Measurements from ENCODE around the gene TNS3.

Gene TNS3

GRCh38 chr7:47413526-47414341, 168.2 kb downstream of the TNS3 start:
- no peaks in the 10 kb centered on the region for H3K9me3 Mint-ChIP-seq
- no peak for DNase-seq
- no peak for TF ChIP-seq CTCF (IDR thresholded peaks at IDR 0.05)
- no peak overlapping the region for H3K4me3 Mint-ChIP-seq
- peaks cover 14% of the 10 kb centered on the region for H3K4me1 Mint-ChIP-seq
- peaks cover 58% of the 10 kb centered on the region for H3K36me3 Mint-ChIP-seq (ENCODE audit: low read depth)
- peaks cover 5% of the 10 kb centered on the region for H3K27me3 Mint-ChIP-seq (ENCODE audit: low read depth, poor library complexity)
- peak overlapping the region; percentile 88 for H3K27ac Mint-ChIP-seq

- DNase-seq = no peak
- peaks cover 7% of the 10 kb centered on the region for H3K27me3 Mint-ChIP-seq (ENCODE audit: low read depth, poor library complexity)
- H3K27ac Mint-ChIP-seq = no peak overlapping the region
- H3K9me3 Mint-ChIP-seq = no peaks in the 10 kb centered on the region
- peaks cover 11% of the 10 kb centered on the region for H3K4me1 Mint-ChIP-seq
- no peak for TF ChIP-seq CTCF (IDR thresholded peaks at IDR 0.05)
- H3K4me3 Mint-ChIP-seq = no peak overlapping the region
- peaks cover 62% of the 10 kb centered on the region for H3K36me3 Mint-ChIP-seq (ENCODE audit: low read depth)
These were observed 170.0 kb downstream of the TNS3 start for GRCh38 chr7:47411901-47412300.

GRCh38 chr7:47411281-47411869, 170.5 kb downstream of the TNS3 start:
- DNase-seq = no peak
- no peak overlapping the region for H3K27ac Mint-ChIP-seq
- H3K4me3 Mint-ChIP-seq = no peak overlapping the region

GRCh38 chr7:47408675-47409074, 173.2 kb downstream of the TNS3 start:
- no peak for DNase-seq
- H3K27ac Mint-ChIP-seq = no peak overlapping the region
- H3K4me3 Mint-ChIP-seq = no peak overlapping the region
- H3K27me3 Mint-ChIP-seq (ENCODE audit: low read depth, poor library complexity) = peaks cover 5% of the 10 kb centered on the region
- peaks cover 9% of the 10 kb centered on the region for H3K4me1 Mint-ChIP-seq
- TF ChIP-seq CTCF (IDR thresholded peaks at IDR 0.05) = no peak
- peaks cover 68% of the 10 kb centered on the region for H3K36me3 Mint-ChIP-seq (ENCODE audit: low read depth)
- no peaks in the 10 kb centered on the region for H3K9me3 Mint-ChIP-seq

More at GRCh38 chr7:47411281-47411869, 170.5 kb downstream of the TNS3 start:
- H3K4me1 Mint-ChIP-seq = peaks cover 11% of the 10 kb centered on the region
- peaks cover 60% of the 10 kb centered on the region for H3K36me3 Mint-ChIP-seq (ENCODE audit: low read depth)
- H3K9me3 Mint-ChIP-seq = no peaks in the 10 kb centered on the region
- TF ChIP-seq CTCF (IDR thresholded peaks at IDR 0.05) = no peak
- H3K27me3 Mint-ChIP-seq (ENCODE audit: low read depth, poor library complexity) = peaks cover 9% of the 10 kb centered on the region

GRCh38 chr7:47407821-47408674, 173.9 kb downstream of the TNS3 start:
- no peaks in the 10 kb centered on the region for H3K9me3 Mint-ChIP-seq
- H3K4me1 Mint-ChIP-seq = peaks cover 12% of the 10 kb centered on the region
- peaks cover 5% of the 10 kb centered on the region for H3K27me3 Mint-ChIP-seq (ENCODE audit: low read depth, poor library complexity)
- no peak overlapping the region for H3K27ac Mint-ChIP-seq
- DNase-seq = no peak
- peaks cover 66% of the 10 kb centered on the region for H3K36me3 Mint-ChIP-seq (ENCODE audit: low read depth)
- no peak overlapping the region for H3K4me3 Mint-ChIP-seq
- no peak for TF ChIP-seq CTCF (IDR thresholded peaks at IDR 0.05)

All from nephron progenitor cell (in vitro differentiated cells).